NCI-H510A treated with DMSO at 0.1 percent for 48 hours (cell line): ENCODE measurements around the gene TOGARAM2.

Source experiments
- DNase-seq: peaks from one replicate; lab custom pipeline; 2025; lab: John Stamatoyannopoulos, UW

The TOGARAM2 gene

GRCh38 chr2:29054430-29054829, 73.3 kb downstream of the TOGARAM2 start:
- no peak for DNase-seq

- no peak for DNase-seq
Observed at GRCh38 chr2:29055601-29056000, 74.5 kb downstream of the TOGARAM2 start.

GRCh38 chr2:29056452-29056851, 75.4 kb downstream of the TOGARAM2 start:
- DNase-seq = no peak

GRCh38 chr2:29057006-29057405, 75.9 kb downstream of the TOGARAM2 start:
- DNase-seq = no peak

- DNase-seq = no peak
Observed at GRCh38 chr2:29059624-29060023, 78.5 kb downstream of the TOGARAM2 start.

- no peak for DNase-seq
Observed at GRCh38 chr2:29060441-29060840, 79.3 kb downstream of the TOGARAM2 start.

GRCh38 chr2:29061176-29061575, 80.1 kb downstream of the TOGARAM2 start:
- DNase-seq = no peak

GRCh38 chr2:29061616-29062015, 80.5 kb downstream of the TOGARAM2 start:
- DNase-seq = no peak

GRCh38 chr2:29062371-29062770, 81.3 kb downstream of the TOGARAM2 start:
- no peak for DNase-seq

- DNase-seq = no peak
Observed at GRCh38 chr2:29063056-29063455, 82.0 kb downstream of the TOGARAM2 start.

- no peak for DNase-seq
Observed at GRCh38 chr2:29063646-29064345, 82.7 kb downstream of the TOGARAM2 start.

GRCh38 chr2:29064346-29064715, 83.2 kb downstream of the TOGARAM2 start:
- DNase-seq = no peak

GRCh38 chr2:29064746-29065067, 83.6 kb downstream of the TOGARAM2 start:
- DNase-seq = no peak

GRCh38 chr2:29065068-29065811, 84.1 kb downstream of the TOGARAM2 start:
- no peak for DNase-seq

- no peak for DNase-seq
Observed at GRCh38 chr2:29066271-29066860, 85.3 kb downstream of the TOGARAM2 start.

GRCh38 chr2:29066997-29067605, 86.0 kb downstream of the TOGARAM2 start:
- DNase-seq = no peak

GRCh38 chr2:29068513-29068912, 87.4 kb downstream of the TOGARAM2 start:
- DNase-seq = no peak

- DNase-seq = no peak
Observed at GRCh38 chr2:29070526-29070925, 89.4 kb downstream of the TOGARAM2 start.

GRCh38 chr2:29071032-29071975, 90.2 kb downstream of the TOGARAM2 start:
- DNase-seq = no peak

- no peak for DNase-seq
Observed at GRCh38 chr2:29072251-29072650, 91.2 kb downstream of the TOGARAM2 start.

GRCh38 chr2:29072971-29073725, 92.0 kb downstream of the TOGARAM2 start:
- DNase-seq = no peak
